K562 (cell line): ENCODE data around the gene GAB4.

Experiments
- ELF4 ChIP-seq: fragments of 450-650 bp; formaldehyde crosslinking; IDR thresholded peaks from 2 replicates; pipeline ENCODE4 v1.4.0; 2022; ENCODE audit warnings: missing genetic modification characterization
- KAT2B ChIP-seq: IDR thresholded peaks from one replicate; pipeline ENCODE4 v1.6.1; 2012; ENCODE audit warnings: low read depth, mild to moderate bottlenecking, control low read depth, inconsistent platforms, low read length, moderate library complexity
- RBM17 ChIP-seq: fragments of 200-400 bp; formaldehyde crosslinking; IDR thresholded peaks from 2 replicates; pipeline ENCODE4 v1.6.1; 2017; ENCODE audit warnings: low read depth, mild to moderate bottlenecking, low read length, borderline replicate concordance
- SNIP1 ChIP-seq: fragments of 450-650 bp; IDR thresholded peaks from 2 replicates; pipeline ENCODE4 v1.7.1; 2017; ENCODE audit warnings: low read depth, mild to moderate bottlenecking
- TEAD2 ChIP-seq: fragments of 450-650 bp; IDR thresholded peaks from 2 replicates; pipeline ENCODE4 v1.6.1; 2016; ENCODE audit warnings: missing genetic modification characterization, control low read depth, missing compliant biosample characterization
- ZMIZ1 ChIP-seq, 2 experiments: fragments of 150-350 bp in 1 of 2; IDR thresholded peaks; 2 replicates each; pipeline ENCODE4 v1.6.1; 2012 to 2016; ENCODE audit warnings: low read depth in 2 of 2, low read length in 2 of 2, mild to moderate bottlenecking in 1 of 2, moderate library complexity in 1 of 2
- TF ChIP-seq, protein P1 (sequence below): sonication (generic); formaldehyde crosslinking; IDR thresholded peaks from 2 replicates; pipeline ENCODE4 v1.8.1; 2023; ENCODE audit warnings: mild to moderate bottlenecking, missing genetic modification reagents

- TF ChIP-seq TEAD2: no peak
- TF ChIP-seq, protein P1, sequence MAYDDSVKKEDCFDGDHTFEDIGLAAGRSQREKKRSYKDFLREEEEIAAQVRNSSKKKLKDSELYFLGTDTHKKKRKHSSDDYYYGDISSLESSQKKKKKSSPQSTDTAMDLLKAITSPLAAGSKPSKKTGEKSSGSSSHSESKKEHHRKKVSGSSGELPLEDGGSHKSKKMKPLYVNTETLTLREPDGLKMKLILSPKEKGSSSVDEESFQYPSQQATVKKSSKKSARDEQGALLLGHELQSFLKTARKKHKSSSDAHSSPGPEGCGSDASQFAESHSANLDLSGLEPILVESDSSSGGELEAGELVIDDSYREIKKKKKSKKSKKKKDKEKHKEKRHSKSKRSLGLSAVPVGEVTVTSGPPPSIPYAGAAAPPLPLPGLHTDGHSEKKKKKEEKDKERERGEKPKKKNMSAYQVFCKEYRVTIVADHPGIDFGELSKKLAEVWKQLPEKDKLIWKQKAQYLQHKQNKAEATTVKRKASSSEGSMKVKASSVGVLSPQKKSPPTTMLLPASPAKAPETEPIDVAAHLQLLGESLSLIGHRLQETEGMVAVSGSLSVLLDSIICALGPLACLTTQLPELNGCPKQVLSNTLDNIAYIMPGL (CRISPR knock-in tag): no peak
- no peak for TF ChIP-seq SNIP1
- TF ChIP-seq RBM17: no peak
- no peak for TF ChIP-seq KAT2B
- TF ChIP-seq ZMIZ1 (IDR thresholded peaks at IDR 0.05; ENCODE audit: low read depth in 2 of 2, low read length in 2 of 2): no peak
- TF ChIP-seq ELF4 (CRISPR knock-in tag): no peak
Observed at GRCh38 chr22:16965560-16965959, 42.5 kb downstream of the GAB4 start.
